ENCODE measurements around the gene PIGX.
"Not testable (repeated sequence)": the region's sequence is repeated elsewhere in the genome, so short reads cannot be mapped to it uniquely, and the experiment has no call there.

The PIGX gene

GRCh38 chr3:196706731-196707130 is 5.4 kb upstream of the PIGX start:
- DNase-seq, result no peak

- DNase-seq, result no peak
These were observed 4.6 kb upstream of the PIGX start for GRCh38 chr3:196707566-196707965.

- no peak for DNase-seq
These were observed 3.7 kb upstream of the PIGX start for GRCh38 chr3:196708467-196708866.

GRCh38 chr3:196712514-196713413 is 587 bp downstream of the PIGX start:
- peak; percentile 55 for DNase-seq

GRCh38 chr3:196717162-196717561 is 5.0 kb downstream of the PIGX start:
- not testable (repeated sequence) for DNase-seq

GRCh38 chr3:196721097-196721496 is 8.9 kb downstream of the PIGX start:
- no peak for DNase-seq

GRCh38 chr3:196726788-196727675 is 14.9 kb downstream of the PIGX start:
- DNase-seq, result no peak

- no peak for DNase-seq
These were observed 23.6 kb downstream of the PIGX start for GRCh38 chr3:196735751-196736150.

GRCh38 chr3:196736670-196737374 is 24.6 kb downstream of the PIGX start:
- DNase-seq, result no peak

GRCh38 chr3:196737655-196738054 is 25.5 kb downstream of the PIGX start:
- no peak for DNase-seq

- DNase-seq, result peak; percentile 84
These were observed 27.7 kb downstream of the PIGX start, which contains the start of gene PAK2 for GRCh38 chr3:196739671-196740480. TSS of gene PAK2 (plus strand) at chr3:196739857. CDS start at chr3:196782647, 42,790 bp downstream.

- peak; percentile 72 for DNase-seq
These were observed 28.5 kb downstream of the PIGX start for GRCh38 chr3:196740481-196741248.

GRCh38 chr3:196741249-196741889 is 29.2 kb downstream of the PIGX start:
- DNase-seq, result peak; percentile 30

- not testable (repeated sequence) for DNase-seq
These were observed 31.4 kb downstream of the PIGX start for GRCh38 chr3:196743569-196743968.

GRCh38 chr3:196749125-196749524 is 36.9 kb downstream of the PIGX start:
- DNase-seq, result no peak

GRCh38 chr3:196753201-196753600 is 41.0 kb downstream of the PIGX start:
- DNase-seq, result no peak

GRCh38 chr3:196754091-196754981 is 42.2 kb downstream of the PIGX start:
- DNase-seq, result no peak

GRCh38 chr3:196756732-196757131 is 44.6 kb downstream of the PIGX start:
- DNase-seq, result no peak

GRCh38 chr3:196757876-196758739 is 45.9 kb downstream of the PIGX start:
- peak; percentile 80 for DNase-seq

Measured in kidney glomerular epithelial cell (primary cell).